Measurements from ENCODE around the gene TLX1.

DNA sequence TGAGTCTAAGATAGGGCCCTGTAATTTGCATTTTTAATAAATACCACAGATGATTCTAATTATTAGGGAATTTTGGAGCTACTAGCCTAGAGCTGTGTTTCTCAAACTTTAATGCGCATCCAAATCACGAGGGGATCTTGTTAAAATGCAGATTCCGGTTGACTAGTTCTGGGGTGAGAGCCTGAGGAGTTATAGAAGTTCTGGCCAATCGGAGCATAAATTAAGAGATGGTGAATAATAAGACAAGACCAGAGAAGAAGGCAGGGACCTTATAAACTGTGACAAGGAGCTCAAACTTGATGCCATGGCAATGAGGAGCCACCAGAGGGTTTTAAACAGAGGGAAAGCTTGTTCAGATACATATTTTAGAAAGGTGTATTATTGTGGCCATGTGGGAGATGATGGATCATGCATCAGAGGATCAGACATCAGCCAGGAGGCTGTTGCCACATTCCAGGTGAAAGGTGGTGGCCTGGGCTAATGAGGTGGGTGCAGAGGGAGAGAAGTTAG lies 29.7 kb upstream of the TLX1 start:
- no peak for TF ChIP-seq EP300 (IDR thresholded peaks at IDR 0.05)
- TF ChIP-seq, protein P1, sequence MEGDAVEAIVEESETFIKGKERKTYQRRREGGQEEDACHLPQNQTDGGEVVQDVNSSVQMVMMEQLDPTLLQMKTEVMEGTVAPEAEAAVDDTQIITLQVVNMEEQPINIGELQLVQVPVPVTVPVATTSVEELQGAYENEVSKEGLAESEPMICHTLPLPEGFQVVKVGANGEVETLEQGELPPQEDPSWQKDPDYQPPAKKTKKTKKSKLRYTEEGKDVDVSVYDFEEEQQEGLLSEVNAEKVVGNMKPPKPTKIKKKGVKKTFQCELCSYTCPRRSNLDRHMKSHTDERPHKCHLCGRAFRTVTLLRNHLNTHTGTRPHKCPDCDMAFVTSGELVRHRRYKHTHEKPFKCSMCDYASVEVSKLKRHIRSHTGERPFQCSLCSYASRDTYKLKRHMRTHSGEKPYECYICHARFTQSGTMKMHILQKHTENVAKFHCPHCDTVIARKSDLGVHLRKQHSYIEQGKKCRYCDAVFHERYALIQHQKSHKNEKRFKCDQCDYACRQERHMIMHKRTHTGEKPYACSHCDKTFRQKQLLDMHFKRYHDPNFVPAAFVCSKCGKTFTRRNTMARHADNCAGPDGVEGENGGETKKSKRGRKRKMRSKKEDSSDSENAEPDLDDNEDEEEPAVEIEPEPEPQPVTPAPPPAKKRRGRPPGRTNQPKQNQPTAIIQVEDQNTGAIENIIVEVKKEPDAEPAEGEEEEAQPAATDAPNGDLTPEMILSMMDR (IDR thresholded peaks at IDR 0.05), result no peak
- TF ChIP-seq POLR2A (IDR thresholded peaks at IDR 0.05), result no peak
